Measurements from ENCODE around the gene RGS9.

DNA sequence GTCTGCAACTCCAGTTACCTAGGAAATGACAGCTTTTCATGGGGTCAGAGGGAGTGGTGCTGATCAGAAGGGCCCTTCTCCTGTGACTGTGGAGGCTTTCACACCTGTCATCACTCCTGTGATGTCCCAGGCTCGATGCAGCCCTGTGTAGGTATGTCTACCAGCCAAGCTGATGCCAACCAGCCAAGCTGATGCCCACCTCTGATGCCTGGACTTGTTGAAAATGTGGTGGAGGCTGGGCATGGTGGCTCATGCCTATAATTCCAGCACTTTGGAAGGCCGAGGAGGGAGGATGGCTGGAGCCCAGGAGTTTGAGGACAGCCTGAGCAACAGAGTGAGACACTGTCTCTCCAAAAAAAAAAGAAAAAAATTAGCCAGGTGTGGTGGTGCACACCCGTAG lies 33.7 kb upstream of the RGS9 start:
- TF ChIP-seq POLR2AphosphoS5 (IDR thresholded peaks at IDR 0.05) (no peak), POLR2A (IDR thresholded peaks at IDR 0.05) (no peak)
- TF ChIP-seq, protein P1, sequence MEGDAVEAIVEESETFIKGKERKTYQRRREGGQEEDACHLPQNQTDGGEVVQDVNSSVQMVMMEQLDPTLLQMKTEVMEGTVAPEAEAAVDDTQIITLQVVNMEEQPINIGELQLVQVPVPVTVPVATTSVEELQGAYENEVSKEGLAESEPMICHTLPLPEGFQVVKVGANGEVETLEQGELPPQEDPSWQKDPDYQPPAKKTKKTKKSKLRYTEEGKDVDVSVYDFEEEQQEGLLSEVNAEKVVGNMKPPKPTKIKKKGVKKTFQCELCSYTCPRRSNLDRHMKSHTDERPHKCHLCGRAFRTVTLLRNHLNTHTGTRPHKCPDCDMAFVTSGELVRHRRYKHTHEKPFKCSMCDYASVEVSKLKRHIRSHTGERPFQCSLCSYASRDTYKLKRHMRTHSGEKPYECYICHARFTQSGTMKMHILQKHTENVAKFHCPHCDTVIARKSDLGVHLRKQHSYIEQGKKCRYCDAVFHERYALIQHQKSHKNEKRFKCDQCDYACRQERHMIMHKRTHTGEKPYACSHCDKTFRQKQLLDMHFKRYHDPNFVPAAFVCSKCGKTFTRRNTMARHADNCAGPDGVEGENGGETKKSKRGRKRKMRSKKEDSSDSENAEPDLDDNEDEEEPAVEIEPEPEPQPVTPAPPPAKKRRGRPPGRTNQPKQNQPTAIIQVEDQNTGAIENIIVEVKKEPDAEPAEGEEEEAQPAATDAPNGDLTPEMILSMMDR (IDR thresholded peaks at IDR 0.05) = no peak

Data from stomach (tissue), 4 donors.